ENCODE data around the gene PRRX1.

PRRX1 gene

DNA sequence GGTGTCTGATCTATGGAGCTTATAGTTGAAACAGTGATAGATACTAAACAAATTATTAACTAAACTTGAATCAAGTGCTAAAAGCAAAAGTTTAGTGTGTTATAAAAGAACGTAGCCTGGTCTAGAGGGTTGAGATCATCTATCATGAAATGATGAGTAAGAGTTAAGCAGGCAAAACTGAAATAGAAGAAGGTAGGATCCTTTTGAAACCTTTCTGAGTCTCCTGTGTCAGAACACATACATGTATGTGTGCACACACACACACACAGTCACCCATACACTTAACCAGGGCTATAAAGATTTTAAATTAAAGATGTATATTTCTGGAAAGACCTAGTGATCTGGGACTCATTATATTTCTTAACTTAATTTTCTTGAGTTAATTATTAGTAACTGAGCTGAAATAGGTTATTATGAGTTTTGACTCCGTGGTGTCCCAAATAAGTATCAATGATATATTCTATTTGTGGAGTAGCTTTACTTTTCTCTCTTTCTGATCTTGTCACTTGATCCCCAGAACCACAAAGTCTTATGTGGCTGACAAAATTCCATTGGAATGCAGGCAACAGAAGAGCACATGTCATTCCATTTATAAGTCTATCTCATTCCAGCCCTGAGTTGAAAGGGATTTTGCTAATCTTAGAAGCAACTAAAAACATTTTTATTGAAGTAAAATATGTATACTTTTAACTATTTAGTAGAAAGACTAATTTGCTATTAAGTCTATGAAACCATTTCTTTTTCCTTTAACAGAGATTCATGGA is 70.7 kb downstream of the PRRX1 start:
- no peak overlapping the region for H3K4me3 ChIP-seq (ENCODE audit: low read depth, low read length)
- no peaks in the 10 kb centered on the region for H3K9me3 ChIP-seq (ENCODE audit: control insufficient read depth, low read length)
- H3K36me3 ChIP-seq (ENCODE audit: control insufficient read depth, insufficient read depth, low read length): no peaks in the 10 kb centered on the region
- no peak overlapping the region for H3K9ac ChIP-seq
- no peak overlapping the region for H3K27ac ChIP-seq
- TF ChIP-seq, protein P1, sequence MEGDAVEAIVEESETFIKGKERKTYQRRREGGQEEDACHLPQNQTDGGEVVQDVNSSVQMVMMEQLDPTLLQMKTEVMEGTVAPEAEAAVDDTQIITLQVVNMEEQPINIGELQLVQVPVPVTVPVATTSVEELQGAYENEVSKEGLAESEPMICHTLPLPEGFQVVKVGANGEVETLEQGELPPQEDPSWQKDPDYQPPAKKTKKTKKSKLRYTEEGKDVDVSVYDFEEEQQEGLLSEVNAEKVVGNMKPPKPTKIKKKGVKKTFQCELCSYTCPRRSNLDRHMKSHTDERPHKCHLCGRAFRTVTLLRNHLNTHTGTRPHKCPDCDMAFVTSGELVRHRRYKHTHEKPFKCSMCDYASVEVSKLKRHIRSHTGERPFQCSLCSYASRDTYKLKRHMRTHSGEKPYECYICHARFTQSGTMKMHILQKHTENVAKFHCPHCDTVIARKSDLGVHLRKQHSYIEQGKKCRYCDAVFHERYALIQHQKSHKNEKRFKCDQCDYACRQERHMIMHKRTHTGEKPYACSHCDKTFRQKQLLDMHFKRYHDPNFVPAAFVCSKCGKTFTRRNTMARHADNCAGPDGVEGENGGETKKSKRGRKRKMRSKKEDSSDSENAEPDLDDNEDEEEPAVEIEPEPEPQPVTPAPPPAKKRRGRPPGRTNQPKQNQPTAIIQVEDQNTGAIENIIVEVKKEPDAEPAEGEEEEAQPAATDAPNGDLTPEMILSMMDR (IDR thresholded peaks at IDR 0.05): no peak
- H3K4me2 ChIP-seq (ENCODE audit: low read length): no peak overlapping the region
- H3K27me3 ChIP-seq (ENCODE audit: control insufficient read depth, insufficient read depth, low read length): no peaks in the 10 kb centered on the region
- H2AFZ ChIP-seq: no peak overlapping the region
- no peaks in the 10 kb centered on the region for H3K79me2 ChIP-seq
- no peaks in the 10 kb centered on the region for H3K4me1 ChIP-seq

DNA sequence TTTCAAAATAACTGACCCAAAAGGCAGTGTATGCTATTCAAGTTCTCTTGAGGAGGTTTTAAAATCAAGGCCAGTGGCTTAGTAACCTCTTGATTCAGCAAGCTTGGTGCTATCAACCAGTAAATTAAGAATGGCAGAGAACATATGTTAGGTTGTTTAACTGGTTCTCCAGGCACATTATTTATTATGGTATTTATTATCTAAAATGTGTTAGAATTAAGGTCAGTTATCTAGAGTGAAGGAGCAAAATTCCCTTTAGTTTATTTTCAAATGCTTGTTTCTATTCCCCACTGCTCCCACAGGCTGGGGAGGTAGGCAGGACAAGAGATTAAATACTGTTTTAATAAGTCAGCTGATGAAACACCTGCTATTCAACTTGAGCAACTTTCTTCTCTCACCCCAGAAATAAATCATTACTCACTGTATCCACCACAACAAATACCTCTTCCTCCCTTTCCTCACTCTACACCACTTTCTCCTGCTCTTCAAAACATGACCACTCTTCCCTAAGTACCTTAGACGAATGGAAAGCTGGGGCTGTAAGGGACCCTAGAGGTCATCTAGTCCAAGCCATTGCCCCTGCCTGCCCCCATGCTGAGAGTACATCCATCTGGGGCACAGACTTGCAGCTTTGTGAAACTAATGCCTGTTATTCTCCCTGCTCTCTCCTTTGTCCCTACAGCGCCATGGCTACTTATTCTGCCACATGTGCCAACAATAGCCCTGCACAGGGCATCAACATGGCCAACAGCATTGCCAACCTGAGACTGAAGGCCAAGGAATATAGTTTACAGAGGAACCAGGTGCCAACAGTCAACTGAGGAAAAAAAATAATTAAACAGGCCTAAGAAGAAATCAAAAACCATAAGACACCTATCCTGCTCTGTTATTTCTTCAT is 71.7 kb downstream of the PRRX1 start:
- no peak overlapping the region for H3K4me2 ChIP-seq (ENCODE audit: low read length)
- H3K9ac ChIP-seq: no peak overlapping the region
- H3K27ac ChIP-seq: no peak overlapping the region
- TF ChIP-seq, protein P1 (IDR thresholded peaks at IDR 0.05): no peak
- H3K79me2 ChIP-seq: no peaks in the 10 kb centered on the region
- no peaks in the 10 kb centered on the region for H3K4me1 ChIP-seq
- no peaks in the 10 kb centered on the region for H3K36me3 ChIP-seq (ENCODE audit: control insufficient read depth, insufficient read depth, low read length)
- no peak overlapping the region for H2AFZ ChIP-seq
- H3K4me3 ChIP-seq (ENCODE audit: low read depth, low read length): no peak overlapping the region
- H3K9me3 ChIP-seq (ENCODE audit: control insufficient read depth, low read length): no peaks in the 10 kb centered on the region
- H3K27me3 ChIP-seq (ENCODE audit: control insufficient read depth, insufficient read depth, low read length): no peaks in the 10 kb centered on the region

DNA sequence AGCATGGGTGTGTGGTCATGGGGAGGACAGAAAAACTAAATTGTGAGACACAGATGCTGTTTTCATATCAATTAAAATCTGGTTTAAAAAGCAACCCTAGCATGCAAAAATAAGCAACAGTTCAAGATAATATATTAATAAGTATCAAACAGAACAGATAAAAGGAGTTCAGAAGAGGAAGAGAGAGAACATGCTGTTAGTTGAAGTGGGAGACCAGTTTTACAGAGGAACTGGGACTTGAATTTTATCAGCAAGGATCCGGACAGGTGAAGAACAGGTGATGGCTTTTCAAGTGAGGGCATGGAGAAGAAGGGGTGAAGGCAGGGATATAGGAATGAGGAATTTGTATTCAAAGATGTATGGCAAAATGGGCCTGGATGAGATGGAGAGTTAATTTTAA is 75.9 kb downstream of the PRRX1 start:
- Histone ChIP-seq H3K27ac (no peak overlapping the region), H3K4me3 (ENCODE audit: low read depth, low read length) (no peak overlapping the region), H3K4me2 (ENCODE audit: low read length) (no peak overlapping the region), H3K79me2 (no peaks in the 10 kb centered on the region), H3K9me3 (ENCODE audit: control insufficient read depth, low read length) (no peaks in the 10 kb centered on the region), H3K27me3 (ENCODE audit: control insufficient read depth, insufficient read depth, low read length) (no peaks in the 10 kb centered on the region), H3K9ac (no peak overlapping the region), H3K36me3 (ENCODE audit: control insufficient read depth, insufficient read depth, low read length) (no peaks in the 10 kb centered on the region), H3K4me1 (no peaks in the 10 kb centered on the region), H2AFZ (no peak overlapping the region)
- TF ChIP-seq, protein P1 (IDR thresholded peaks at IDR 0.05): no peak

DNA sequence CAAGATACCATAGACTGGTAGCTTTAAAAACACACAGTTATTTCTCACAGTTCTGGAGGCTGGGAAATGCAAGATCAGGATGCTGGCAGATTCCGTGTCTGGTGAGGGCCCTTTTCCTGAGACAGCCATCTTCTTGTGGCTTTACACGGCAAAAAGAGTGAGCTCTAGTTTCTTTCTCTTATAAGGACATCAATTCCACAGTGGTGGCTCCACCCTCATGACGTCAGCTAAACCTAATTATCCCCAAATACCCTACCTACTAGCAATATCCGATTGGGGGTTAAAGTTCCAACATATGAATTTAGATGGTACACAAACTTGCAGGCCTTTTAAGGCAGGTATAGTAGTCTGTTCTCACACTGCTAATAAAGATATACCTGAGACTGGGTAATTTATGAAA is 77.7 kb downstream of the PRRX1 start:
- H3K27ac ChIP-seq: no peak overlapping the region
- H3K9me3 ChIP-seq (ENCODE audit: control insufficient read depth, low read length): no peaks in the 10 kb centered on the region
- no peaks in the 10 kb centered on the region for H3K79me2 ChIP-seq
- H3K27me3 ChIP-seq (ENCODE audit: control insufficient read depth, insufficient read depth, low read length): no peaks in the 10 kb centered on the region
- no peak overlapping the region for H3K4me3 ChIP-seq (ENCODE audit: low read depth, low read length)
- H3K36me3 ChIP-seq (ENCODE audit: control insufficient read depth, insufficient read depth, low read length): no peaks in the 10 kb centered on the region
- H2AFZ ChIP-seq: no peak overlapping the region
- TF ChIP-seq, protein P1 (IDR thresholded peaks at IDR 0.05): no peak
- no peak overlapping the region for H3K4me2 ChIP-seq (ENCODE audit: low read length)
- H3K4me1 ChIP-seq: no peaks in the 10 kb centered on the region
- H3K9ac ChIP-seq: no peak overlapping the region
